ENCODE measurements around the gene RABGAP1L.

The RABGAP1L gene

GRCh38 chr1:174920093-174920492 lies 760.8 kb downstream of the RABGAP1L start:
- no peak for DNase-seq (ENCODE audit: low read depth in 2 of 2)

GRCh38 chr1:174922121-174922520 lies 762.8 kb downstream of the RABGAP1L start:
- DNase-seq (ENCODE audit: low read depth in 2 of 2), result no peak

- DNase-seq (ENCODE audit: low read depth in 2 of 2), result no peak
Observed at GRCh38 chr1:174923820-174924219, 764.5 kb downstream of the RABGAP1L start.

GRCh38 chr1:174928541-174928940 lies 769.2 kb downstream of the RABGAP1L start:
- no peak for DNase-seq (ENCODE audit: low read depth in 2 of 2)

- no peak for DNase-seq (ENCODE audit: low read depth in 2 of 2)
Observed at GRCh38 chr1:174931214-174931613, 771.9 kb downstream of the RABGAP1L start.

- no peak for DNase-seq (ENCODE audit: low read depth in 2 of 2)
Observed at GRCh38 chr1:174932587-174932986, 773.3 kb downstream of the RABGAP1L start.

GRCh38 chr1:174935961-174936727 lies 776.8 kb downstream of the RABGAP1L start:
- no peak for DNase-seq (ENCODE audit: low read depth in 2 of 2)

- DNase-seq (ENCODE audit: low read depth in 2 of 2), result no peak
Observed at GRCh38 chr1:174938281-174939007, 779.1 kb downstream of the RABGAP1L start.

GRCh38 chr1:174939775-174940545 lies 780.6 kb downstream of the RABGAP1L start:
- DNase-seq (ENCODE audit: low read depth in 2 of 2), result no peak

- no peak for DNase-seq (ENCODE audit: low read depth in 2 of 2)
Observed at GRCh38 chr1:174940646-174941175, 781.4 kb downstream of the RABGAP1L start.

- DNase-seq (ENCODE audit: low read depth in 2 of 2), result no peak
Observed at GRCh38 chr1:174942547-174943255, 783.4 kb downstream of the RABGAP1L start.

GRCh38 chr1:174946031-174946430 lies 786.7 kb downstream of the RABGAP1L start:
- DNase-seq (ENCODE audit: low read depth in 2 of 2), result no peak

GRCh38 chr1:174949061-174949460 lies 789.7 kb downstream of the RABGAP1L start:
- DNase-seq (ENCODE audit: low read depth in 2 of 2), result no peak

- DNase-seq (ENCODE audit: low read depth in 2 of 2), result no peak
Observed at GRCh38 chr1:174949645-174950044, 790.3 kb downstream of the RABGAP1L start.

GRCh38 chr1:174953285-174954072 lies 794.2 kb downstream of the RABGAP1L start:
- DNase-seq (ENCODE audit: low read depth in 2 of 2), result no peak

- no peak for DNase-seq (ENCODE audit: low read depth in 2 of 2)
Observed at GRCh38 chr1:174954073-174954460, 794.7 kb downstream of the RABGAP1L start.

- no peak for DNase-seq (ENCODE audit: low read depth in 2 of 2)
Observed at GRCh38 chr1:174954671-174955669, 795.6 kb downstream of the RABGAP1L start.

- DNase-seq (ENCODE audit: low read depth in 2 of 2), result no peak
Observed at GRCh38 chr1:174956086-174956485, 796.8 kb downstream of the RABGAP1L start.

GRCh38 chr1:174956976-174957375 lies 797.7 kb downstream of the RABGAP1L start:
- DNase-seq (ENCODE audit: low read depth in 2 of 2), result no peak

All from stimulated activated CD8-positive, alpha-beta memory T cell treated with anti-CD3 and anti-CD28 coated beads, Interleukin-7, amount 100 ng/mL, for 1 hour (primary cell).